Thyroid gland (tissue), 4 donors: ENCODE results near the gene GGT1.

Experiments used
- CTCF ChIP-seq, 6 experiments: fragments of 200-600 bp in 3 of 6; fragments of 450-650 bp in 3 of 6; sonication (generic) in 3 of 6; IDR thresholded peaks; one replicate each; pipeline ENCODE4 v1.5.1; 2016 to 2019; ENCODE audit warnings: antibody characterized with exemption in 6 of 6, mild to moderate bottlenecking in 2 of 6, inconsistent platforms in 1 of 6, moderate library complexity in 1 of 6
- POLR2A ChIP-seq, 2 donors: fragments of 450-650 bp; IDR thresholded peaks; one replicate each; pipeline ENCODE4 v1.6.1; 2017; ENCODE audit warnings: antibody characterized with exemption in 2 of 2, mild to moderate bottlenecking in 2 of 2, moderate library complexity in 1 of 2

GRCh38 chr22:24592058-24592850, 10.7 kb upstream of the GGT1 start:
- no peak for TF ChIP-seq POLR2A (IDR thresholded peaks at IDR 0.05)
- no peak for TF ChIP-seq CTCF (IDR thresholded peaks at IDR 0.05)
